ENCODE results near the gene CILP2. TPM values are rescaled to one million over a fixed set of nuclear protein-coding genes. Genes with fewer than 3 reads are reported as not detected.

CILP2 gene
- total RNA-seq, 1 donor from 2014 or later, result 0.30 TPM

DNA sequence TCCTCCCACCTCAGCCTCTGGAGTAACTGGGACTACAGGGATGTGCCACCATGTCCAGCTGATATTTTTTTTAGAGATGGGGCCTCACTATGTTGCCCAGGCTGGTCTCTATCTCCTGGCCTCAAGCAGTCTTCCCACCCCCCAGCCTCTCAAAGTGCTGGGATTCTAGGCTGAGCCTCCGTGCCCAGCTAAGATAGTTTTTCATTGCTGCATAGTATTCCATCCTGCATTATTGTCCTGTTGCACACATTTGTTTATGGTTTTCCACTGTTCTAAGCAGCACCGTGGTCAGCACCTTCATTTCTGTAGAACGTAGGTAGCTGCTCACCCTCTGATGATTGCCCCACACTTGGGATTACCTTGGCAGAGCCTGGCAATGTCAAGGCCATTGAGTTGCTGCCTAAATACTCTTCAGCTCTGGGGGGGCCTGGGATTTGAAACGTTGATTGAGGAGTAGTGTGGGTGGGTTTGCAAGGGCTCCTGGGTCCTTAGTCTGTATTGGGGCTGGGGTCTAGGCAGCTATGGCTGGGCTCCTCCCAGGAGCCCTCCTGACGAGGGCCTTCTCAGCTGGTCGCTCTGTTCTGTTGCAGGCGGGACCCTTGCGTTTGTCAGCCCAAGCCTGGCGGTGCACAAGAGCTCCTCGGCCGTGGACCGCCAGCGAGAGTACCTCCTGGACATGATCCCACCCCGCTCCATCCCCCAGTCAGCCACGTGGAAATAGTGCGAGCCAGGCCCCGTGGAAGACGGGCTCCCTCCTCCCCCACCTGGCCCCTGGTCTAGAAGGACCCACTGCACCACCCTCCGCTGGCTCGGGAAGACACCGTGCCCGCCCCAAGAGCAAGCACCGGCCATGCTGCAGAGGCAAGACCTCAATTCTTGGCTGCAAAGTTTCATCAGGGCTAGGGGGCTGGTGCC lies 33.1 kb upstream of the CILP2 start:
- no peak for DNase-seq (ENCODE audit: missing footprints)
- intact Hi-C loops (cut with DNase I), result no loop called here
- no peak for ATAC-seq

DNA sequence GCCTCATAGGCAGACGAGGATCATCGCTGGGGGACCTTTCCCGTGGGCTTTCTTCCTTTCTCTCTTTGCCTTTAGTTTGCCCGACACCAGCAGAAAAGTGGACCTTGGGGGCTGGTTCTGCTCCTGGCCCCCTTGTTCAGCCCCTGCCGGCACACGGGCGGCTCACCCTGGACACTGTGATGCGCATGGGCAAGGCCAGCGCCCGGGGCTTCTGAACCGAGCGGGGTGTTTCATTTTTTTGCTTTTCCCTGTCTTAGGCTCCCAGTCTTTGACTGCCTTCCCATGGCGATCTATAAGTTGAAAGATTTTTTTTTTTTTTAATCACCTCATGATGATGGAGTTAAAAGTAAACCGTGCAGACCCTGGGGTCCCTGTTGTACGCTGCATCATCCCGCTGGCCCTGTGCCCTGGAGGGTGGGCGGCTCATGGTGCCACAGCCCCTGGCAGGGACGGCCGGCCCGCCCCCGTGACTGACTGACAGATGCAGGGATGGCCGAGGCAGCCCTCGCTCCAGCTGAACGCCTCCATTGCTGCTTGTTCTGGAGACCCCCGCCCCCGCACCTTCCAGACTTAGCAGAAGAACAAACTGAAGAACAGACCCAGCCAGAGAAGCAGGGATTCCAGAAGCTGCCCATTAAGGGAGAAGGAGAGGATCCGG lies 32.3 kb upstream of the CILP2 start:
- ATAC-seq (no peak), DNase-seq (ENCODE audit: missing footprints) (no peak)
- intact Hi-C loops (cut with DNase I), result no loop called here

DNA sequence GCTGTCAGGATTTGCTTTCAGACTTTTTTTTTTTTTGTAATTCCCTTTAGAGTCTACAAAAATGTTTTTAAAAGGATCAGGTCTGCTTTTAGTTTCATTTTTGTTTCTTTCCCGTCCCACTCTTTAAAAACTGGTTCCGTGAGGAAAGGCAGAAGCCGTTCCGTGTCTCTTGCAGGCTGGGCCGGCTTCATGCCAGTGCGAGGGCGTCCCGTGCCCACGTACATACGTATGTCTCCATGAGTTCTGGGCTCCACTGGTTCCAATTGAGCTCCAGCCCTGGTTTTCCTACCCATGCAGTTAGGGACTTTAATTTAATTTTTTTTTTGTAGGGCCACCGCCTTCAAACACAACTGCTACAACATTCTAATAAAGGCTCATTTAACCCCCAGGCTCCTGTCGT lies 31.5 kb upstream of the CILP2 start:
- DNase-seq (ENCODE audit: missing footprints) (no peak), ATAC-seq (no peak)
- intact Hi-C loops (cut with DNase I), result no loop called here

DNA sequence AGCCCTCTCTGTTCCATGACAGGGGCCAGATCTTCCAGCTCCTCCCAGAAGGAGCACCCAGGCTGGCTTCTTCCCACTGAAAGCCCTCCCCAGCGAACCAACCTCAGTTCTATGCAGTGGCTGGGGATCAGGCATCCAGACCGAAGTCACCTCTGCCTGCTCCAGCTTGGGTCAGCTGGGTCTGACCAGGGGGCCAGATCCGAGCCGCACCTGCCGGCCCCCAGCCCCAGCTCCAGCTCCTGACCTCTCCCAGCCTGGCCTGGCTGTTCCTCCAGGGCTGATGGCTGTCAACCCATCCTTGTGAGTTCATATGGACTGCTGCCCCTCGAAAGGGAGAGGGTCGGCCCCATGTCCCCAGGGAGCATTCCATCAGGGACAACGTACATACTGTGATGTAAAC lies 30.7 kb upstream of the CILP2 start:
- intact Hi-C loops (cut with DNase I), result no loop called here
- DNase-seq (ENCODE audit: missing footprints), result no peak

DNA sequence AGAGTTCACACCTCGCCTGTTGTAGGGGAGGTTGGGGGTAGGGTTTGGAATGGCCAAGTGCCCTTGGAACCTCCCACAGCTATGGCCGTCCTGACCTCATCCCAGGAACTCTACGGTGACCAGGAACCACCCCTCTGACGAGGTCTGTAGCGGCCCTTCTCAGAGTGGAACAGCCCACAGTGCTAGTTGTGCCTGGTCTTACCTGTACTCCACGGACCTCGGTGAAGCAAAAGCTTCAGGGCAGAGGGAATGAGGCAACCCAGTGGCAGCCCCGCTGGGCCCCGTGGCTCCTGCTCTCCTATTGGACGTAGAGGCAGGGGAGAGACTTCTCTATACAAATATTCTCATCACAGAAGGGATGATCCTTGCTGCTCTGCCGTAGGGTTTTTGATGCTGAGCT lies 29.8 kb upstream of the CILP2 start:
- DNase-seq (ENCODE audit: missing footprints), result no peak
- no peak for ATAC-seq
- intact Hi-C loops (cut with DNase I), result no loop called here

More for the DNA sequence above, 30.7 kb upstream of the CILP2 start:
- ATAC-seq, result no peak

DNA sequence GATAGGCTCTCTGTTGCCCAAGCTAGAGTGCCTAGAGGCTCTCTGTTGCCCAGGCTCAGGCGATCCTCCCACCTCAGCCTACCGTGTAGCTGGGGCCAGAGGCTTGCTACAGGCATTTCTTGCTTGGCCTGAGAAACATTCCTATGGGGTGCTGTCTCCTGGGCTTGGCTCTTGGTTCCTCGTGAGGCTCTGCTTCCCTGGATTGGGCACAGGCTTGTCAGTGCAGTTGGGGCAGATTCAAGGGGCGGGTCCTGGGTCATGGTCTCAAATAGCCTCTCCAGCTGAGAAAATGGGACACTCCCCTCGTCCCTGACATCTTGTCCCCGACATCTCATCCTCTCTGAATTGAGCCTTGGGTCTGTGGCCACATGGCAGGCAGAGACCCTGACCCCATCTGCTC lies 27.6 kb upstream of the CILP2 start:
- intact Hi-C loops (cut with DNase I), result loop anchor here (10.0 kb wide), 1 partner anchor 306 kb away; the partner anchor contains the start of gene NR2C2AP
- no peak for ATAC-seq
- no peak for DNase-seq (ENCODE audit: missing footprints)

DNA sequence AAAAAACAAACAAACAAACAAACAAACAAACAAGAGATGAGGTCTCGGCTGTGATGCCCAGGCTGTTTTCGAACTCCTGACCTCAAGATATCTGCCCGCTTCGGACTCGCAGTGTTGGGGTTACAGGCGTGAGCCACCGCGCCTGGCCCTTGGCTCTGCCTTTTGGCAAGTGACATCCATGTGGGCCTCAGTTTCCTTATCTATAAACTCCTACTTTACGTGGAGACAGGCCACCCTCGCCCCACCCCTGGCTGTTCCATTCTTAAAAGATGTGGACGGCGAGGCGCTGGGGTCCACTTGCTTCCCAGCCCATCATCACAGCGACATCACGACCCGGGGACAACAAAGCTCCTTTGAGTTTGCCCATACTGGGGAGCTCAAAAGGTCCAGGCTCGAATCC lies 24.4 kb upstream of the CILP2 start:
- no peak for DNase-seq (ENCODE audit: missing footprints)
- intact Hi-C loops (cut with DNase I), result loop anchor here (10.0 kb wide), 1 partner anchor 309 kb away; the partner anchor contains the start of gene NR2C2AP
- no peak for ATAC-seq

DNA sequence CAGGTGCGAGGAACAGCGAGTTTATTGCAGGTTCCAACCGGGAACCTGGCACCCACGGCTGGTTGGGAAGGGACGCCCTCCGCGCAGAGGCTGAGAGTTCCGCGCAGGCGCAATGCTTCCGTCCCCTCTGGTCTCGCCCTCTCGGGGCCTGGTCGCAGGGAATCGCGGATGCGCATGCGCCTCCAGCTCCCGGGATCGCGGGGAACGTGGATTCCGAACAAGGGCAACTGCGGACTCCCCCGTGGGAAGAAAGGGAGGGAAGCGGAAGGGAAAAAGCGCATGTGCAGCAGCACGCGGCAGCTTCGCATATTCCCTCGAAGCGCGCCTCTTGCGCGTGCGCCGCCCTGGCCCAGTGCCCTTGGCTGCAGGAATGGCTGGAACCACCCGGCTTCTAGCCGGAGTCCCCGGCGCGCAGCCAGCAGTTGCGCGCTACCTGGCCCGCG lies 23.8 kb upstream of the CILP2 start:
- intact Hi-C loops (cut with DNase I), result loop anchor here (10.0 kb wide), 1 partner anchor 309 kb away; the partner anchor contains the start of gene NR2C2AP
- DNase-seq (ENCODE audit: missing footprints) (peak; percentile 87), ATAC-seq (peak; percentile 58)

DNA sequence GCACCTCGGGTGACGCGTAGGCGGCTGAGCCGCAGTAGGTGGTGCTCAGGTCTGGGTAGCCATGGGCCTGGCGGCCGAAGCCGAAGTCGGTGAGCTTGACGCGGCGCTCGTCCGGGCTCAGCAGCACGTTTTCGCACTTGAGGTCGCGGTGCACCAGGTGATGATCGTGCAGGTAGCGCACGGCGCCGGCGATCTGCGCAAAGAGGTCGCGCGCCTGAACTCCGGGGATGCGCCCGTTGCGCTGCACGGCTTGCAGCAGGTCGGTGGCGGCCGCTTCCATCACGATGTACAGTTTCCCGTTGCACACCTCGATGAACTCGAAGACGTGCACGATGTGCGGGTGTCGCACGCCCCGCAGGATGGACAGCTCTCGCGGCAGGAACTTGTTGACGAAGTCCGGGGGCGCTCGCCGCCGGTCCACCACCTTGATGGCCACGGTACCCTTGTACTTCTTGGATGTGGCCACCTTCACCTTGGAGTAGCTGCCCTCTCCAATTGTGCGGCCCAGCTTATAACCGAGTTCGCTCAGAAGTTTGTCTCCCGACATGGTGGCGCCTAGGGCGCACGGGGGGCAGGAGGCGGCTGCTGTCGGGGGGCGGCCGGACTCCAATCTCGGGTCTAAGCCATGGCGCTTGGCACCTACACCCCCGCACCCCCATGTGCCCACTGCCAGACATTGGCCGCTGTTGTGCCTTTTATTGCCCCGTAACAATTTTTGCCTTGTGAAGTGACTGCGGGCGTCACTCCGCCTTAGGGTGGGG lies 23.0 kb upstream of the CILP2 start, which contains the start of gene TSSK6:
TSSK6 (minus strand) TSS at position 668 of the 761 bp plus-strand sequence; CDS start at position 547, 121 bp downstream.
- ATAC-seq (no peak), DNase-seq (ENCODE audit: missing footprints) (no peak)
- intact Hi-C loops (cut with DNase I), result loop anchor here (10.0 kb wide), 1 partner anchor 310 kb away; the partner anchor contains the start of gene NR2C2AP

DNA sequence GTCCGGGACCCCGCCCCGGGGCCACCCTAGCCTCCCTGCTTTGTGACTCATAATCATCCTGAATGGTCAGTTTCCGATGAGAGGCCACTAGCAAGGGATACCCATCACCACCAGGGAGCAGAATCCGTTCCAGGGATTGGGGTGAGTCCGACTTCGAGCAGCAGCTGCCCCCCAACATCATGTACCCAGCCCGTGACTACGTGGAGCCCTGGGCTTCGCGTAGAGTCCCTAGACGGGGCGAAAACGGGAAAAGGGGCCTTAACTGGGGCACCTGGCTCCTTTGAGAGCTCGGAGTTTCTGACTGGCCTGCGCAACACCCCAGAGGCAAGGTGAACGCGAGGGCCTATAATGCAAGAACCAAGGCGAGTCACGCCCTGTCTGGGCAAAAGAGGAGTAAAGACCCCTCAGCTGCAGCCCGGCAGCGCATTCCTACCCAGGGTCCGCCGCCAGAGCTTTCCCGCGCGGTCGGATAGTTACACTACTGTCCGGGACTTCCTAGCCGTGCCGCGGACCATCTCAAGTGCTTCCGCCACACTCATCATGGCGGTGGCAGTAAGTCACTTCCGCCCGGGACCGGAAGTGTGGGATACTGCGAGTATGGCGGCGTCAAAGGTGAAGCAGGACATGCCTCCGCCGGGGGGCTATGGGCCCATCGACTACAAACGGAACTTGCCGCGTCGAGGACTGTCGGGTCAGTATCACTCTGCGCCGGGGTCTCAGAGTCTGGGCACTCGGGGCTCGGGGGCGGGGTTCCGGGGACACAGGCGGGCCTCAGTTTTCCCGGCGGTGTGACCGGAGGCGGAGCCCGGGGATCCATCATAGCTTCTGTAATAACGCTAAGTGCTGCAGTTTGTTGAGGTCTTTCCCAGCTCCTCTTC lies 22.2 kb upstream of the CILP2 start, which contains the start of gene NDUFA13:
NDUFA13 (plus strand) TSS at position 584 of the 878 bp plus-strand sequence; CDS start at position 598, 14 bp downstream.
- intact Hi-C loops (cut with DNase I), result loop anchor here (10.0 kb wide), 1 partner anchor 311 kb away; the partner anchor contains the start of gene NR2C2AP
- DNase-seq (ENCODE audit: missing footprints) (peak; percentile 95), ATAC-seq (peak; percentile 91)

DNA sequence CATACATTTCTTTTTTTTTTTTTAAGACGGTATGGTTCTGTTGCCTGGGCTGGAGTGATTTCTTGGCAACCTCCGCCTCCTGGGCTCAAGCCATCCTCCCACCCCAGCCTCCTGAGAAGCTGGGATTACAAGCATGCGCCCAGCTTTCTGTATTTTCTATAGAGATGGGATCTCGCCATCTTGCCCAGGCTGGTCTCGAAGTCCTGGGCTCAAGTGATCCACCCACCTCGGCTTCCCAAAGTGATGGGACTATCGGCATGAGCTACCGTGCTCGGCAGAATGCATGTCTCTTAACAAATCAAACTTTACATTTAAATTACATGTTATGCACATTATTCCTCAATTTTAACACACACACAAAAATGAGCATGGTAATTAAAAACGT lies 20.8 kb upstream of the CILP2 start:
- intact Hi-C loops (cut with DNase I), result loop anchor here (10.0 kb wide), 1 partner anchor 312 kb away; the partner anchor contains the start of gene NR2C2AP
- no peak for DNase-seq (ENCODE audit: missing footprints)
- no peak for ATAC-seq

DNA sequence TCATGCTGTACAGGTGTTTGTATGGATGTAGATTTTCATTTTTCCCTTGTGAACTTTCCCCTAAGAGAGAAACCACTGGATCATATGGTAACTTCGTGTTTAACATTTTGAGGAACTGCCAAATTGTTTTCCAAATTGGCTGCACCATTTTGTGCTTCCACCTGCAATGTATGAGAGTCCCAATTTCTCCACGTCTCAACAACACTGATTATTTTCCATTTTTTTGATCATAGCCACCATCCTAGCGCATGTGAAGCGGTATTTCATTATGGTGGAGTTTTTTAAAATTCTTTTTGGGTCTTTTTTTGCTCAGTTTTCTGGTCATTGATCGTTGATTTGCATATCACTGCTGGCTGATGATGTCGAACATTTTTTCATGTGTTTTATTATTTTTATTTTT lies 17.1 kb upstream of the CILP2 start:
- DNase-seq (ENCODE audit: missing footprints) (no peak), ATAC-seq (no peak)
- intact Hi-C loops (cut with DNase I), result no loop called here

DNA sequence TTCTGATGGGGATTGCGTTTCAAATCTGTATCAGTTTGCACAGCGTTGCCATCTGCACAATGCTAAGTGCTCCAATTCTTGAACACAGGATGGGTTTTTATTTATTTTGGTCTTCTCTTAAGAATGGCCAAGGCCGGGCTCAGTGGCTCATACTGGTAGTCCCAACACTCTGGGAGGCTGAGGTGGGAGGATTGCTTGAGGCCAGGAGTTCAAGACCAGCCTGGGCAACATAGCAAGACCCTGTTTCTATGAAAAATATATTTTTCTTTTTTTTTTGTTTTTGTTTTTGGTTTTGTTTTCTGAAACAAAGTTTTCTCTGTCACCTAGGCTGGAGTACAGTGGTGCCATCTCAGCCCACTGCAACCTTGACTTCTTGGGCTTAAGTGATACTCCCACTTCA lies 14.9 kb upstream of the CILP2 start:
- DNase-seq (ENCODE audit: missing footprints) (no peak), ATAC-seq (no peak)
- intact Hi-C loops (cut with DNase I), result no loop called here

DNA sequence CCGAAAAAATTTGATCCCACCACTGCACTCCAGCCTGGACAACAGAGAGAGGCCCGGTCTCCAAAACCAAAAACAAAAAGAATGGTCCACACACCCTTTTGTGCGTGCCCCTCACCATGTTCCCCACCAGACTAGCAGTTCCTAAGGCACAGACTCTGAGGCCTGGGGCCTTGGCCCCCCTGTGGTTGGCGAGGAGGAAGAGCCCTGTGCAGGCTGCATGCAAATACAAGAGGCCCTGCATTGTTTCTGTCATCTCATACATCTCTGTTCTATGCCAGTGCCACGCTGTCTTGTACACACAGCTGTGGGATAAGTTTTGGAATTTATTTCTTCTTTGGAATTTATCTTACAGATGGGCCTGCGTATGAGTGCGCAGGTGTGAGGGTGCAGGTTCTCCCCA lies 14.0 kb upstream of the CILP2 start:
- intact Hi-C loops (cut with DNase I), result no loop called here
- DNase-seq (ENCODE audit: missing footprints), result no peak
- ATAC-seq, result no peak

DNA sequence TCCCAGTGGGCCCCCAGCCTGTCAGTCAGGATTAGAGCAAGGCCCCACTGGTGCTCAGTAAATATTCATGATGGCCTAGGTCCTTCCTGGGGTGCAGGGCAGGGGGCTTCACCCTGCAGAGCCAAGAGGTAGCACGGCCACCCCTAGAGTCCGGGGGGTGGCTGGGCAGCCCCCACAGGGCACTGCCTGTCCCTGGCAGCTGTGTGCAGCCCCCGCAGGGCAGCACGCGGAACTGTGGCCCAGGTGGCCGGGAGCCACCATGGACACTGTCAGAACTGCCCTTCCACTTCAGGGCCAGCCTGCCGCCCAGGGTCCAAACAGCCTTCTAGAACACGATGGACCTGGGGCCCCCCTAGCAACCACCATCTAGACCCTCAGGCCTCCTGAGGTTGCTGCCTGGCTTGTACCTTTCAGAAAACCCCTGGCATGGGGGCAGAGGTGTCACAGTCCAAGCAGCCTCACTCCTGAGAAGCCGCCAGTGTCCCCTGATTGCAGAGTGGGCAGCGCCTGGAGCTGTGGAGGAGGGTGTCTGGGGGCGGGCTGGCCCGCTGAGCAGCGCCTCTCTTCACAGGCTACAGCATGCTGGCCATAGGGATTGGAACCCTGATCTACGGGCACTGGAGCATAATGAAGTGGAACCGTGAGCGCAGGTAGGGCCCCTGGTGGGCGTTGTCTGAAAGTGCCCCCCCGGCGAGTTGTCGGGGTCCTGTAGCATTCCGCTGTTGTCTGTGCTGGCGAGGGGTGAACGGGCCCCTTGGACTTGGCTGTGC lies 12.3 kb upstream of the CILP2 start:
- intact Hi-C loops (cut with DNase I), result no loop called here
- ATAC-seq, result no peak
- DNase-seq (ENCODE audit: missing footprints), result no peak

DNA sequence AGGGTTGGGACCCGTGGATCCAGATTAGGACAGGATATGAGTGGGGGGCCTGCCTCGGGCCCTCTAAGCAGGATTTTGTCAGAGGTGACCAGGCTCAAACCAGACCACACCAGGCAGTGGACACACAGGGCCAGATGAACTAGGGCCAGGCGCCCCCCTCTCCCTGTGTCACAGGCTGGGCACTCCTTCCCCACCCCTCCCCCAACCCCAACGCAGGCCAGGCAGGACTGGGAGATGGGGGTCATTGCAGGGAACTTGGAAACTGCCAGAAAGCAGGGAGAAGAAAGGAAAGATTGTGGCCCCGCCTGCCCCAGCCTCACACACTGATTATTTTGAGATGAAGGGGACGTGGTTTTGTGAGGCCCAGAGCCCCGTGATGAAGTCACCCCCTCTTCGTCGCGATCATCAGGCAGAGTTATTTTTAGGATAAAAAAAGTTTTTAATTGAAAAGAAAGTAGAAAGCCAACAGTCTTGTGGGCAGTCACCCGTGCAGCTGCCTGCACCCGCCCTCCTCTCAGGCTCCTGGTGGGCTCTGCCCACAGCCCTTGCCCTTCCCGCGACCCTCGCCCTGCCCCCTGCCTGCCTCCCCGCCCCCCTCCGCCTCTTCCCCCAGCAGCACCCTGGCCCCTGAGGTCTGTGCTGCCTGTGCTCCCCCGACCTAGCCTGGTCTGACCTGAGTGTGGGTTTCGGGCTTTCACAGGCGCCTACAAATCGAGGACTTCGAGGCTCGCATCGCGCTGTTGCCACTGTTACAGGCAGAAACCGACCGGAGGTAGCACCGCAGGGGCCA lies 11.3 kb upstream of the CILP2 start:
- no peak for DNase-seq (ENCODE audit: missing footprints)
- intact Hi-C loops (cut with DNase I), result no loop called here
- ATAC-seq, result no peak

DNA sequence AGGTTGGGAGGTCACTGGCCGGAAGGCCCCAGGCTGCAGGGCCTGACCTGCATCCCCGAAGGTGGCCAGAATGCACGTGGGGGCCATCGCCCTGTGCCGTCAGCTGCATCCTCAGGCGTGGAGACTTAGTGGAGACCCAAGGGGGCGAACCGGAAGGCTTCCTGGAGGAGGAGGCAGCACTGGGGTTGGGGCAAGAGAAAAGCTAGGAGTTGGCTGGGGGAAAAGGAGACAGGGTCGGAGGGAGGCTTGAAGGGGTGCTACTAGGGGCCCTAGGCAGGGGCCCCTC lies 10.8 kb upstream of the CILP2 start:
- no peak for ATAC-seq
- intact Hi-C loops (cut with DNase I), result no loop called here
- no peak for DNase-seq (ENCODE audit: missing footprints)

Measured in Right ventricle myocardium inferior (tissue), 1 donor.